HG03066 (cell line): ENCODE measurements around the gene UST.
A peak's percentile ranks its signal among the peaks of the same experiment; 100 is the strongest.
"Not testable (repeated sequence)": the region's sequence is repeated elsewhere in the genome, so short reads cannot be mapped to it uniquely, and the experiment has no call there.

Source experiments
- ATAC-seq: cut with Tn5 transposase; IDR thresholded peaks from one replicate; pipeline ENCODE4 v1.9.1; 2021; ENCODE audit warnings: low read depth; ENCODE audit not compliant: unreplicated experiment

UST gene

DNA sequence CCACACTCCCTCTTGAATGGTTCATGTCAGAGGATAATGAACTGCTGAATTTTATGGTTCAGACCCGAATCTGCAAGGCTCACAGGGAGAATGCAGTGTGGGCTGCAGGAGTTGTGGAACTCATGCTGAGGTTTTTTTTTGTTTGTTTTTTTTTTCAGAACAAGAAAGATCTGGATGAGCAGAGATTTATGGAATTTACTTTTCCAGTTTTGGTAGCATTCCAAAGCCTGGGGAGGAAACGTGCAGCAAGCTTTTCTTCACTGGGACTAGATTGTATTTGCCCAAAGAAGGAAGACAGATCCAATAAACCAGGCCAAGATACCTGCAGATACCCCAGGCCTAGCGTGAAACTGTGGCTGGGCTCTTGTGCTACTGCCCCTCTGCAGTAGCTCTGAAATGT lies 346.8 kb downstream of the UST start:
- no peak for ATAC-seq

DNA sequence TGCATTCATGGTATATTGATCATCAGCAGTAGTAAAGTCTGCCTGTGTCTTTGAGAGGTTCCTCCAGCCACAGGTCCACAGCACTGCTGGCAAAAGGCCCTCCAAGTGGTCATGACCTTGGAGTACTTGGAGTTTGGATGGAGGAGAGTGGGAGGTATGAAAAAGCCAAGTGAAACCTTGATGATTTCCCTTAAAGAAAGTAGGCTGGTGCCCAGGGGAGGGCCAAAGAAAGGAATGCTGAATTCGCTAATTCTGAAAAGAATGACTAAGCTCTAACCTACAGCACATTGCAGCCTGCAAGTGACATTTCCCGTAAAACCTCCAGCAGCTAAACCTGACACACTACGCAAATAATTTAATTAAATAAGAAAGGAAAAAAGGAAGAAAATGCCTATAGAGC lies 347.3 kb downstream of the UST start:
- no peak for ATAC-seq

GRCh38 chr6:149094934-149095351 lies 348.1 kb downstream of the UST start:
- ATAC-seq, result no peak

- no peak for ATAC-seq
Measured at GRCh38 chr6:149095842-149096241, 349.0 kb downstream of the UST start.

DNA sequence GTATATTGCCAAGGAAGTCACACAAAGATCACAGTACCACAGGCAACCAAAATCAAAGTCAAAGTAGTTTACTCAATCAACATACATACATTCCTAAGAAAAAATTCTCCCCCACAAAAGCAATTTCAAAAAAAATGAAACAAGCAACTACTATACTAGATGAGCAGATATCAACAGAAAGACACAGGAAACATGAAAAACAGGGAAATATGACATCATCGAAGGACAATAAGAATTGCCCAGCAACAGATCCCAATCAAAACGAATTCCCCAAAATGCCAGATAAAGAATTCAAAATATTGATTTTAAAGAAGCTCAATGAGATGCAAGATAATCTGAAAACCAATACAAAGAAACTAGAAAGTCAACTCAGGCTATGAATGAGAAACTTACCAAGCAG lies 351.0 kb downstream of the UST start:
- ATAC-seq, result no peak

DNA sequence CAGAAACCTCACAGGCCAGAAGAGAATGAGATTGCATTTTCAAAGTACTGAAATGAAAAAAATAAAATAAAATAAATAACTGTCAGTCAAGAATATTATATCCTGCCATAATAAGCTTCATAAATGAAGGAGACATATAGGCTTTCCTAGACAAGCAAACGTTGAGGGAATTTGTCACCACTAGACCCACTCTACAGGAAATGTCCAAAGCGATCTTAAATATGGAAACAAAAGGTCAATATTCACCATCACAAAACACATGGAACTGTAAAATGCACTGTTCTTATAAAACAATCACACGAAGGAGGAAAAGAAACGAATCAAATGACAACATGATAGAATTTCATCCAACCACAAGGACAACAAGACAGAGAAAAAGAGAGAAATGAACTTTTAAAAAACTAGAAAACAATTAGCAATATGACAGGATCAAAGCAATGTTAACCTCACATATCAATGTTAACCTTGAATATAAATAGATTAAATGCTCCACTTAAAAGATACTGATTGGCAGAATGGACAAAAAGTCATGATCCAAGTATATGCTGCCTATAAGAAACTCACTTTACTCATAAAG lies 352.0 kb downstream of the UST start:
- no peak for ATAC-seq

GRCh38 chr6:149102324-149102723 lies 355.5 kb downstream of the UST start:
- ATAC-seq, result no peak

DNA sequence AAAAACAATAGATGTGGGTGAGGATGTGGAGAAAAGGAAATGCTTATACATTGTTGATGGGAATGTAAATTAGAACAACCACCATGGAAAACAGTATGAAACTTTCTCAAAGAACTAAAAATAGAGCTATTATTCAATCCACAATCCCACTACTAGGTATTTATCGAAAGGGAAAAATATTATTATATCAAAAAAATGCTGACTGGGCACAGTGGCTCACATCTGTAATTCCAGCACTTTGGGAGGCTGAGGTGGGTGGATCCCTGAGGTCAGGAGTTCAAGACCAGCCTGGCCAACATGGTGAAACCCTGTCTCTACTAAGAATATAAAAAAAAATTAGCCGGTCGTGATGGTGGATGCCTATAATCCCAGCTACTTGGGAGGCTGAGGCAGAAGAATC lies 357.1 kb downstream of the UST start:
- ATAC-seq, result not testable (repeated sequence)

GRCh38 chr6:149107520-149107919 lies 360.7 kb downstream of the UST start:
- ATAC-seq, result no peak

DNA sequence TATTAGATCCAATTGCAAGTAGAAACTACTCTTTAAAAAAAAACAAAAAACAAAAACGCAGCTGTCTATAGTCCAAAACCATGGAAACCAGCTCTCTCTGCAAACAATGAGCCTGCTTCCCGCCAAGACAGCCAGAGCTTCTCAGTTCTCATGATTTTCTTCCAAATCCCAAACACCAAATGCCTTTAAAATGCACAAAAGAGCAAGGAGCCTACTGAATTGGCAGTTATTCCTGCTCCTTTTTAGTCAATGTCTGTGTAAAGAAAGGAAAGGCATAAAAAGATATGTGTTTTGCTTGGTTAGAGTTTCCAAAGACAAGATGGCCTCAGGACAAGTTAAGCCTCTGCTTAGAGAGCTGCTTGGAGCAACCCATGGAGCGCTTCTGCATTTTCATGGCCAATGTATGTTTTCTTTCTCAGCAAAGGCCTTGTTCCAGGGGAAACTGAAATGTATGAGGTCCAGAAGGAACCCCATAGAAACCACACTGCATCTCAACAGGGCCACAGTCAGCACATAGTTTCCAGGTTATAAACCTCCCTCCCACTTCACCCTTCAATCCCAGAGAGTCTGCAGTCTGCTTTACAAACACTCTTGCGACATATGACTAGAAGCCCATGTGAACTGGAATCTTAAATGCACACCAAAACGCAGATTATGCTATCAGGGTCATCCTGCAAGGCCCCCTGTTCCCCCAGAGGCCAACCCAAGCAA lies 361.4 kb downstream of the UST start:
- no peak for ATAC-seq

DNA sequence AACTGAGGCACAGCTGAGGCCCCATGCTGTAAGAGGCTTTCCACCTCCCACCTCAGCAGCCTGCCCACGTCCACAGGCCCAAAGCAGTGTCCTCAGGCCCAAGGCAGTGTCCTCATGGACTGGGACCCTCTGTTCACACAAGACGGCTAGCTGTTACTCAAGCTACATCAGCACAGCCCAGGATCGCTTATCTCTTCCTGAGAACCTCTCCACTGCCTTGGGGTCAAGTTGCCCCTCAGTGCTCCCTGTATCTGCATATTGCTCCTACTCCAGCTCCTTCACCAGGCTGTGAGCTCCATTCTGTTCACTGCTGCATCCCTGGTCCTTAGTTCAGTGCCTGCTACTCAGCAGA lies 361.9 kb downstream of the UST start:
- no peak for ATAC-seq

DNA sequence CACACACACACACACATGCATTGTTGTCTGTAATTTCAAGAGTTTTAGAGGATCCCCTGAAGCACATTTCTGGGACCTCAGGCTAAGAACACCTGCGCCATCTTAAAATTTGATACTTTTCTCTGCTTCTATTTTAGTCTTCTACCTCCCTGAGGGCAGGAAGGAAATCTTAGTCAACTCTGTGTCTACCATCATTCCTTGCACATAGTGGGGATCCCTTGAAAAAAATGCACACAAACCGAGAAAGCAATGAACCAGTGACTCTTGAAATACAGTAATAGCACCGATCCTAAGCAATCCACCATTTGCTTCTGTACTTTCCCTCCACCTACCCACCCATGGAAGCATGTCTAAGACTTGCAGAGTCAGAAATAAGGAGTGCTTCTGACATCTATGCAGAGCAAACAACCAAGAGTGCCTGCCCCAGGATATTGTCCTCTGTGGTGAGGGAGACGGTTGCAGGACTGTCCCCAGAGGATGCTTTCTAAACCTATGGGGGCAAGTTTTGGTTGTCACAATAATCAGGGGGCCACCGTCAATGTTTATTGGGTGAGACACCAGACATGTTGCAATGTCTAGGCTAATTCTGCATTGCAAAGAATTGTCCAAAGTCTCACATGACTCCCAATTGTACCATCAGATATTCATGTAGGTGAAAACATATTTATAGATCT lies 362.7 kb downstream of the UST start:
- ATAC-seq, result no peak

DNA sequence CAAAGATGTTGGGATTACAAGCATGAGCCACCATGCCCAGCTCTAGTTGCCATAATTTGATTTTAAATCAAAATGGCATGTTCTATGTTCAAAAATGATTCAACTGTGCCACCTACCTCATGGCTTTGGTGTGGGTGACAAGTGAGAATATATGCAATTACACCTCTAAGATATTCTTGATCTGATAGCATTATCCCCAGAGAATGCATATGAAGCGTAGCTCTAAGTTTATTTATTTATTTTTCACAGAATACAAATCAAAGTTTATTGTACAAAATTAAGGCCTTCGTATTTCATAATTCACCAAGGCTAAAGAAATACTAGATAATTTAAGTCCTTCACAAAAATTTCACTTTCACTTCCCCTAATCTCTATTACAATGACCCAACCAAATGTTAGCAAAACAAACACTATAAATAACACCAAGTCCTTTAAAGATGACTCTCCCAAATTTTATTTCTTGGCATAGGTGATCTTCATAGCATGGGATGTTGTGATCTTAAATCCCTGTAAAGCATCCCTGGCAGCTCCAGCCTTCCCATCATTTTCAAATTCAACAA lies 364.8 kb downstream of the UST start:
- ATAC-seq, result peak; percentile 46

- no peak for ATAC-seq
Measured at GRCh38 chr6:149112976-149113375, 366.1 kb downstream of the UST start.

DNA sequence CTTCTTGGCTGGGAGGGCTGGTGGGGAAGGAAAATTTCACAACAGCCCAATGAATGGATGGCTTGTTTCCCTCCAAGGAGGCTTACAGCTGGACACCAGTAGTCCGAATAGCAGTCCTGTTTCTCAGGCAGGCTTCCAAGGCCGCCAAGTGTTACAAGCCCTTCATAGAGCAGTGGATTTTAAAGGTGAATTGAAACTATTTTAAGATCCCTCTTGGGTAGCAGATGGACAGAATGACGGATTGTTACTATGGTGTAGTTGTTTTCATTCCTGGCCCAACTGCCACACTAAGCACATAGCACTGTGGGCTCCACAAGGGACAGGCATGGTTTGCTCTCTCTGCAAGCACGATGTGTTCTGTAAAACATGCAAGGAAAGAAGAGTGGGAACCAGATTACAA lies 367.3 kb downstream of the UST start:
- ATAC-seq, result no peak

GRCh38 chr6:149118737-149119653 lies 372.2 kb downstream of the UST start:
- ATAC-seq, result no peak

- ATAC-seq, result no peak
Measured at GRCh38 chr6:149122850-149123821, 376.3 kb downstream of the UST start.

- no peak for ATAC-seq
Measured at GRCh38 chr6:149125309-149125708, 378.5 kb downstream of the UST start.
